Stimulated activated CD8-positive, alpha-beta memory T cell treated with anti-CD3 and anti-CD28 coated beads, Interleukin-15, amount 100 ng/mL, for 48 hours (primary cell): ENCODE data around the gene MAPK13.
"Not testable (repeated sequence)": the region's sequence is repeated elsewhere in the genome, so short reads cannot be mapped to it uniquely, and the experiment has no call there.

Experiments used
- DNase-seq, 2 donors: peaks; one replicate each; pipeline ENCODE4 v3.0.0-alpha.2; 2020; ENCODE audit warnings: low read depth in 2 of 2

MAPK13 gene

DNA sequence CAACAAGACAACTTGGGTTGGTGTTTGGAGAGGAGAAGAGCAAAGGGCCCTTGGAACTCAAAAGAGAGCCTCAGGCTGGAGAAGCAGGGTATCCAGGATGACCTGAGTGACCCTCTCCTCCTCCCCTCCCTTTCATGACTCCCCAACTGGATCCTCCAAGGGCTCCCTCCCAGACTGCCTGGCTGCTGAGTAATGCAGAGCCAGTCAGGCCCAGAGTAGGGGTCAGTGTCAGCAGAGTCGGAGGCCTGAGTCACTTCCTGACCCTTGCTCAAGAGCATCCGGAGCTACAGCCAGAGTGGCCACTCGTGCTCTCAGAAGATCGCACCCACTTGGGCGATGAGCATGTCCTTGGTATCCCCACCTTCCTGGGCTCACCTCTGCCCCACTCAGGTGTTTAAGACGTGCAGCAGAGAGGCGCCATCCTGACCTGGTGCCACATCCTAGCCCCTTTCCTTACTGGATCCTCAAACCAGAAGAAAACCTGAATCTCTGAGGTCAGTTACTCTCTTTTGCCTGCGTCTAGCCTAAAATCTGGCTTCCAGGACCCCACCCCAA is 2.8 kb upstream of the MAPK13 start:
- no peak for DNase-seq

DNA sequence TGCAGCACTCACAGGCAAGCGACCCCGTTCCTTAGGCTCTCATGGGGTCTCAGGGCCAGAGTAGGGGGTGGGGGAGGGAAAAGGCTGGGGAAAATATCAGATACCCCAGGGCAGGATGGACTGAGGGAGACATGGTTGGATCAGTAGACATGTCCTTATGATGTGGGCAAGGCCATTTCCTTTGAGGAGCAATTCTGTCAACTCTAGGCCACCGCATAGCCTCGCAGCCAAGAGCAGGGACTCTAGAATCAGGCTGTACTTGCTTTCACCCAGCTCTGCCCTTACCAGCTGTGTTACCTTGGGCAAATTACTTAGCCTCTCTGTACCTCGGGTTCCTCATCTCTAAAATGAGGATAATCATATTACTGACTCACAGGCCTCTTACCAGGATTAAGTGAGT is 2.2 kb upstream of the MAPK13 start:
- DNase-seq, result no peak

DNA sequence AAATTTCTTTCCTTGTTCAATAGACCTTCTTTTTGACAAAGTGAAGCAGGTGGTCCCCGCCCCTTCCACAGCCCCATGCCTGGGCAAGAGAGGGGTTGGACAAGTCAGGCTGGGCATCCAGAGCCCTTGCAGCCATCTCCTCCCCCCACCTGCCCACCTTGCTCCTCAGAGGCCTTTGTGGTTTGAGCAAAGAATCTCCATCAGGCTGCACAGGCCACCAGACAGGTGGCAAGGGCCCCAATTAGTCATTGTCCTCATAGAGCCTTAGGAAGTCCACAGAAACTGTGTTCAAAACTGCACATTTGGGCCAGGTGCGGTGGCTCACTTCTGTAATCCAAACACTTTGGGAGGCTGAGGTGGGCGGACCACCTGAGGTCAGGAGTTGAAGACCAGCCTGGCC is 1.5 kb upstream of the MAPK13 start:
- no peak for DNase-seq

DNA sequence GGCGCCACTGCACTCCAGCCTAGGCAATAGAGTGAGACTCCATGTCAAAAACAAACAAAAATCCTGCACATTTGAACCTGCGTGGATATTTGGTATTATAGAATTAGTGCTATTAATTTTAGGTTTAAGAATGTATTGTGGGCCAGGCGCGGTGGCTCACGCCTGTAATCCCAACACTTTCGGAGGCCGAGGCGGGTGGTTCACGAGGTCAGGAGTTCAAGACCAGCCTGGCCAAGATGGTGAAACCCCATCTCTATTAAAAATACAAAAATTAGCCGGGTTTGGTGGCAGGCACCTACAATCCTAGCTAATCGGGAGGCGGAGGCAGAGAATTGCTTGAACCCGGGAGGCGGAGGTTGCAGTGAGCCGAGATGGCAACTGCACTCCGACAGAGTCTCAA is 979 bp upstream of the MAPK13 start:
- DNase-seq, result not testable (repeated sequence)

DNA sequence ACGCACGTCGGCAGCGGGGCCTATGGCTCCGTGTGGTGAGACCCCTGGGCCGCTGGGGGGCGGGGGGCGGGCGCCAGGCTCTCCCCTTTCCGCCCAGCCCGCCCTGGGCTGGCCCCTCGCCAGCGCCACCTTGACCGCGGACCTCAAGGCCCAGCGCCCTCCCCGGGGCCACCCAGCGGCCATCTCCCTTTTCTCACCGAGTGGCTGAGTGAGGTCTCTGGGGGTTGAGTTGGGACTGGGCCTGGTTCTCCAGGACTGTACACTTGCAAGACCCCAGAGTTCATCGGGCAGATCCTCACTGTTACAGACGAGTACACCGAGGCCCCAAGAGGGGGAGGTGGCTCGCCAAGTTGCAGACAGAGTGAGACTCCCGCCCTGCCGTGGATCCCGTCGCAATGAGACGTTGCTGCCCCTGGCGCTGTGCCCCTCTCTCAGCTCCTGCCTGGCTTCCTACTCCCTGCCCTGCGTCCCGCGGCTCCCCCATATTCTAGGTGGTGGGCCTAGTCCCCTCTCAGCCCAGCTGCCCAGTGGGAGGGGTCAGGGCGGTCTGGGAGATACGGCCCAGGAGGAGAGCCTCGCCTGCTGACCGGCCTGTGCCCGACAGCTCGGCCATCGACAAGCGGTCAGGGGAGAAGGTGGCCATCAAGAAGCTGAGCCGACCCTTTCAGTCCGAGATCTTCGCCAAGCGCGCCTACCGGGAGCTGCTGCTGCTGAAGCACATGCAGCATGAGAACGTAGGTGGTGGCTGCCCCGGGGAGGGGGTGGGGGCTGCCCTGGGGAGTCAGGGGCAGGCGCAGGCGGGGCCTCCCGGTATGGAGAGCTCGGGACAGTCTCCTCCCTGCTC is 576 bp downstream of the MAPK13 start:
- peak; percentile 52 to 58 for DNase-seq

DNA sequence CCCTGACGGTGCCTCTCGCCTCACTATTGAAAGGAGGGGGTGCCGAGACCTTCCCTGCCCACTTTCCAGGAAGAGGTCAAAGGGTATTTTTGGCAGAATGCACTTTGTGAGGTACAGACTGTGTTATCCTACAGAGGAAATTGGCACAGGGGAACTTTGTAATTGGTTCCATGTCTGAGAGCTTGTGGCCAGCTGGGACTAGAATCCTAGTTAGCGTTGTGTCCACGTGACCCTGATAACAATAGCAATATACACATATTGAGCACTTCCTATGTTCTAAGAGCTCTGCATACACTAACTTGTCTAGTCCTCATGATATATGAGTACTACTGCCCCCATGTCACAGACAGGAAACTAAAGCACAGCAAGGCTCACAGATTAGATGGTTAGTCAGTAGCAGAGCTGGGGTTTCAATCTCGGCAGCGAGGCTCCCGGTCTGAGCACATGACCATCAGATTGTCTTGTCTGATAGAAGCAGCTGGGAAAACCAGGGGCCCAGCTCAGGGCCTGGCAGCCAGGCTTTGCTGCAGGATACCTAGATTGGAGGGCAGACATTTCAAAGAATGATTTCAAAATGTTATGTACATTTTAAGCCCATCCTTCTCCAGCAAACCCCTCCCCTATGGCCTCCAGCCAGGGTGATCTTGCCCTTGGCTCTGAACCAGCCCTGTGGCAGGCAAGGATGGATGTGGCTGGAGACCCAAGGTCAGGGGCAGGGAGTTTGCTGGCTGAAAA is 1.4 kb downstream of the MAPK13 start:
- peak; percentile 46 to 49 for DNase-seq

DNA sequence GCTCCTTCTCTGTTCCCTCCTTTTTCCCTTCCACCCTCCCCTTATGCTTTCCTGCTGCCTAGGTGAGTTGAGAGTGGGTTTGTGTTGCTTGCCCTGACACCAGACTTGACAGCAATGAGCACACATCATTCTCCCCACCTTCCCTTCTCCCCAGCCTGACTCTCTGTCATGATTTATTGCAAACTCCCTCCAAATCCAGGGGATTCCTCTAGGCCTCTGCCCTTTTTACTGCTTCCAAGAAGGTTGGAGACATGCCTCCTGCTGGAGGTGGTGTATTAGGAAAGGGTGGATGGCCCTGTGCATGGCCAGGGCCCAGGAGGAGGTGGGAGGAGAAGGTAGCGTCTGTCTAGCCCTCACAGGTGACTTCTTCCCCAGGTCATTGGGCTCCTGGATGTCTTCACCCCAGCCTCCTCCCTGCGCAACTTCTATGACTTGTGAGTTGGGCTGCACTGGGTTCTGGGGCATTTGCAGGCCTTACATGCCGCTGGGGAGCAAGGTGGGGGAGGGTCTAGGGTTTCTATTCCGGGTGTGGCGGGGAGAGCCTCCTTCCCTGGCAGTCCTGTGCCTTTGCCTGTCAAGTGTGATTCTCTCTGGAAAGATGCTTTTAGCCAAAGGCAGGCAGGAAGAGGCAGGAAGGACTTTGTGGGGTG is 2.1 kb downstream of the MAPK13 start:
- DNase-seq, result no peak

DNA sequence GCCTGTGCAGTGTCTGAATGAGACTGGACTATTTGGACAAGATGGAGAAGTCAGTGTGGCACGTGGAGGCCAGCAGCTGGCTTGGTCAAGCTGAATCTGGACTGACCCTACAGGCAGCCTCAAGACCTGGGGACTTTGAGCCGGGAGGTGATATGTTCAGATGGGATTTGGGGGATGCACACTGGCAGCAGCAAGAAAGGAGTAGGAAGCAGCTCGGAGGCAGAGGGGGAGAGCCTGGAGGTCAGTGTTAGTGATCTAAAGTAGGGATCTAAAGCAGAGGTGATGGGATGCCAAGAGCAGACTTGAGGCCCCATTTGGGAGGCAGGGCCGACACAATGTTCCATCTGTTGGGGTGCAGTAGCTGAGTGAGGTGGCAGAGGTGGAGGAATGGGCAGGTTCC is 2.8 kb downstream of the MAPK13 start:
- DNase-seq, result no peak

DNA sequence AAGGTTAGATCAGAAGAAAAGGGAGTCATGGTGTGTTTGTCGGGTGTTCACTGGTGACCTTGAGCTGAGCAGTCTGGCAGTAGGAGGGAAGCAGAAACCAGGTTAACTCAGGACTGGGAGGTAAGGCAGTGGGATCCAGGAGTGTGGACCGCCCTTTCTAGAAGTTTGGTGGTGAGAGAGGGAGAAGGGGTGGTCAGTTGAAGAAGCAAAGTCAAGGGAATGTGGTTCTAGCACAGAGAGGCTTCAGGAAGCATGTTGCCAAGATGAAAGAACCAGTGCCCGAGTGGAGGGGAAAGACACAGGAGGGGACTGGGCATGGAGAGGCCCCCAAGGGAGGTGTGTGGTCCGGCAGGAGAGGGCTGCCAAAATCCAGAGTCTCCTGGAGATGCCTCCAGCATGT is 3.6 kb downstream of the MAPK13 start:
- no peak for DNase-seq

DNA sequence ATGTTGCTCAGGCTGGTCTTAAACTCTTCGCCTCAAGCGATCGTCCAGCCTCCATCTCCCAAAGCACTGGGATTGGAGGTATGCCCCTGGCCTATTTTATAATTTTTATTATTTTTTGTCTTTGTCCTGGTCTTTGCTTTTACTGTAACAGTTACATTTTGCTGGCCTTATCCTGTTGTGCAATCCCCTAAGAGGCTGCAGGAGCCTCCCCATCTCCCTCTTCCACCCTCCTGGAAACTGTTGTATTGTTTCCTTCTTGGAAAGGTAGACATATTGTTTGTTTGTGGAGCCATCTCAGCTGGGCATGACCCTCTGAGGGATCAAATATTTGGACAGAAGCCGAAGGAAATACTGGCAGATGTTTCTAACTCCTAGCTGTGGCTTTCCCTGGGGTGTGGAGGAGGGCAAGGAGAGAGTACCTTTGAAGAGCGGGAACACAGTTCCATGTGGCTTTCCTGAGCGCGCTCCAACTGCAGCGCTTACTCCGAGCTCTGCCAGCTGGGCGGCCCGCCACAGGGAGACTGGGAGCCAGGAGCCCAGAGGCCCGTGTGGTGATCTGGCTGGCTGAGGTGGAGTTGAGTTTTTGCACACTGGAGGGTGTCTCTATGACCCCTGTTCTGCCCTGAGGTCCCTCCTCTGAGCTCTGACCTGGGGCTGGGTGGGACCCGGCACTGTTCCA is 4.9 kb downstream of the MAPK13 start:
- DNase-seq, result no peak

DNA sequence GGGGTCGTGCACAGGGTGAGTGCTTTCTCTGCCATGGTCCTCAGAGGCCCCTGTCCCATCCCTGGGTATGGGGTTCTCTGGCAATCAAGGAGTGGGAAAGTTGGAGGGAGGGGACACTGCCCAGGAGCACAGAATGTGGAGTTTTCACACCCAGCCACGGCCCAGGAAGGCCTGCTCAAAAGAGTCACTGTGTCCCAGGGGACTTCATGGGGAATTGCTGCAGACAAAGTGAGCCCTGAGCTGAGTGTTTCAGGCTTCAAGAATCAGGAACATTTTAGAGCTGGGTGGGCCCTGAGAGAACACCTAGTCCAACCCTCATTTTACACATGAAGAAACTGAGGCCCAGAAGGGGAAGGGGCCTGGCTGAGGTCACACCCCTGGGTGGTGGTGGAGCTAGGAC is 5.7 kb downstream of the MAPK13 start:
- no peak for DNase-seq

DNA sequence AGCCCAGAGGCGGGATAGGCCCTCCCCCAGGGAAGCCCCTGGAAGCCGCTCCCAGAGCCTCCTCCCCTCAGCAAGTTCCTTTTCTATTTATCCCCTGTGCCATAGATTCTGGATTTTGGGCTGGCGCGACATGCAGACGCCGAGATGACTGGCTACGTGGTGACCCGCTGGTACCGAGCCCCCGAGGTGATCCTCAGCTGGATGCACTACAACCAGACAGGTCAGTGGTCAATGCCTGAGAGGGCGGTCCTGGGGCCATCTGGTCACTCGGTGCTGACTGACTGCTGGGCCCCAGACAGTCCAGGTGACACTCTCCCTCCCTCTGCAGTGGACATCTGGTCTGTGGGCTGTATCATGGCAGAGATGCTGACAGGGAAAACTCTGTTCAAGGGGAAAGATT is 6.2 kb downstream of the MAPK13 start:
- DNase-seq, result no peak

DNA sequence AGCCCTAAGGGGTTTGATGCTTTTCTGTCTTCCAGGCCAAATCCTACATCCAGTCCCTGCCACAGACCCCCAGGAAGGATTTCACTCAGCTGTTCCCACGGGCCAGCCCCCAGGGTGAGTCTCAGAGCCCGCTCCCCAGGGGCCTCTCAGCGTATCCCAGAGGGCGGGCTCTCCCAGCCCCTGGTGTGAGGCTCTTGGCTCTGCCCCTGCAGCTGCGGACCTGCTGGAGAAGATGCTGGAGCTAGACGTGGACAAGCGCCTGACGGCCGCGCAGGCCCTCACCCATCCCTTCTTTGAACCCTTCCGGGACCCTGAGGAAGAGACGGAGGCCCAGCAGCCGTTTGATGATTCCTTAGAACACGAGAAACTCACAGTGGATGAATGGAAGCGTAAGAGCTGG is 8.4 kb downstream of the MAPK13 start:
- DNase-seq, result no peak

DNA sequence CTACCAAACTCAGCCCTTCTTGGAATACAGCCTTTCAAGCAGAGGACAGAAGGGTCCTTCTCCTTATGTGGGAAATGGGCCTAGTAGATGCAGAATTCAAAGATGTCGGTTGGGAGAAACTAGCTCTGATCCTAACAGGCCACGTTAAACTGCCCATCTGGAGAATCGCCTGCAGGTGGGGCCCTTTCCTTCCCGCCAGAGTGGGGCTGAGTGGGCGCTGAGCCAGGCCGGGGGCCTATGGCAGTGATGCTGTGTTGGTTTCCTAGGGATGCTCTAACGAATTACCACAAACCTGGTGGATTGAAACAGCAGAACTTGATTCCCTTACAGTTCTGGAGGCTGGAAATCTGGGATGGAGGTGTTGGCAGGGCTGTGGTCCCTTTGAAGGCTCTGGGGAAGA is 9.1 kb downstream of the MAPK13 start:
- no peak for DNase-seq

DNA sequence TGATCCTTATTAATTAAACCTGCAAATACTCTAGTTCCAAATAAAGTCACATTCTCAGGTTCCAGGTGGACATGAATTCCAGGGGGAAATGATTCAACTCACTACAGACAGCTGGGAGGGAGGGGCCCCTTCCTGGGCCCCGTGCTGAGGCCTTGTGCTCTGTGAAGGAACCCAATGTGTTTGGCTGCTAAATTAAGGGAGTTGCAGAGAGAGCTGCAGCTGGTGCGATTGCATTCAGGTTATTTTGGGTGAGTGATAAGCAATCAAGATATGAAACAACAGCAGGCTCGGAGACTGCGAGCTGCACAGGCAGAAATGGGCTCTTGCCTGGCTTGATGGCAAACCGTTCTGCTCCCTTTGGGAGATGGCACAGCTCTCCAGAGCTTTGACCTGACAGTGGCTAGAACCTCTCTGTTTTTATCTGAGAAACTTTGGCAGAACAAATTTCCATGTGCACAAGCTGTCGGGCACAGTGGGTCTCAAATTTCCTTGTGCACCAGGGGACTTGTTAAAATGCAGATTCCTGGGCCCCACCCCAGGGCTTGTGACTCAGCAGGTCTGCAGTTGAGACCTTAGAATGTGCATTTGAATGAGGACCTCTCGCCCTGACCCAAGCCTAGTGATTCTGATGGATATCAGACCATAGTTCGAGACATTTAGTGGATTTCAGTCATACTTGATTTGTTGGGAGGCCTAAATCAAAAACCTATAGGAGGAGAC is 9.8 kb downstream of the MAPK13 start:
- DNase-seq, result no peak

DNA sequence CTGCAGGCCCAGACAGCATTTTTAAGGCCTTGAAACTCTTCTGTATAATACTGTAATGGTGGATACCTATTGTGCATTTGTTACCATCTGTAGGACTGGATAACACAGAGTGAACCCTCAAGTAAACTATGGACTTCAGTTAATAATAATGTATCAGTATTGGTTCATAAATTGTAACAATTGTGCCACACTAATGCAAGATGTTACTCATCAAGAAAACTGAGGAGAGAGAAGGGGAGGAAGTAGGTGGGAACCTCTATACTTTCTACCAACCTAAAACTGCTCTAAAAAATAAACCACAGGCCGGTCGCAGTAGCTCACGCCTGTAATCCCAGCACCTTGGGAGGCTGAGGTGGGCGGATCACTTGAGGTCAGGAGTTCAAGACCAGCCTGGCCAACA is 10.8 kb downstream of the MAPK13 start:
- DNase-seq, result no peak

DNA sequence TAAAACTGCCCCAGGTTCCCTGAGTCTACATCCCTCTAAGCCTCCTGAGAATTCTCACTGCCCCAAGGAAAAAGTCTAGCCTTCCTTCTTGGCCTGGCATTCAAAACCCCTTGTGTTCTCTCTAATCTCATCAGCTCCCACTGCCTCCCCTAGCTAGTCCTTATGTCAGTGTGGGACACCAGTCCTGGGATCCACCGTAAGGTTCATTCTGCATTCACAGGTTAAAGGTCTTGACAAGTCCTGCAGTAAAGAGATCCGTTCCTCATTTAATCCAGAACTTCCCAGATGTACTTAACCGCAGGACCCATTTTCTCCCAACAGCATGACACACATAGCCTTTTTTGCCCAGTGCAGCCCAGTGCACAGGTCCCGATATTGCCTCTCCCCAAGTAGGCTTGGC is 11.6 kb downstream of the MAPK13 start:
- no peak for DNase-seq

DNA sequence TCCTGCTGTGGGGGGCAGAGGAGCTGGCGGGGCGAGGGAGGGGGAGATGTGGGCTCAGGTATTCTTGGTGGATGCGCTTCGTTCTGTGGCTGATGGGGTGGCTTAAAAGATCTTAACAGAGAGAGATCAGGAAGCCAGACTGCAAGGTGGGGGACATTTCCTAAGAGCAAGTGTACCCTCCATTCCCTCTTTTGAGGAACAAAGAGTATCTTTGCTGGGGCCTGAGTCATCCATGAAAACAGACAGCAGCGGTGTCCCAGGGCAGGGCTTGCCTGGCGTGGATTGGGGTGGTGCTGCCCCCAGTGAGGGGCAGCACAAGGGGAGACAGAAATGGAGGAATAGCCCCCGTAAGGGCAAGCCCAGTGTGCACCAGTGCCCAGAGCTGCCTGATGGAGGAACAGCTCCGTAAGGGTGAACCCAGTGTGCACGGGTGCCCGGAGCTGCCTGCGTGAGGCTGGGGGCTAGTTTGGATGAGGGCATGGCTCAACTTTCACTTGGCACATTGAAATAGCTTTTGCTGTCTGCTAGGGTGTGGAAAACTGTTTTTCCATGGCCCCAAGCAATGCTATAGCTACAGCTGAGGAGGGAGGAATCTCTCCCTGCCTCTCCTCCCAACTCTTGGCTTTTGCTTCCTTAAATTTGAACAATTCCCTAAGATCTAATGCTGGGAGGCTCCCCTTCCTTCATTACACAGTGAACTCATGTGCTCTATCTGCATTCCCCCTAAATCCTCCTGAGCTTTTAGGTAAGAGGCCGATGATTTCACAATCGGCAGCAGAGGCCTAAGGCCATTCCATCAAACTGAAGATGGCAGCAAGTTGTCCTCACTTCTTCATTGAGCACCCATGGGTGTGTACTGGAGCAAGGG is 12.9 kb downstream of the MAPK13 start:
- no peak for DNase-seq

DNA sequence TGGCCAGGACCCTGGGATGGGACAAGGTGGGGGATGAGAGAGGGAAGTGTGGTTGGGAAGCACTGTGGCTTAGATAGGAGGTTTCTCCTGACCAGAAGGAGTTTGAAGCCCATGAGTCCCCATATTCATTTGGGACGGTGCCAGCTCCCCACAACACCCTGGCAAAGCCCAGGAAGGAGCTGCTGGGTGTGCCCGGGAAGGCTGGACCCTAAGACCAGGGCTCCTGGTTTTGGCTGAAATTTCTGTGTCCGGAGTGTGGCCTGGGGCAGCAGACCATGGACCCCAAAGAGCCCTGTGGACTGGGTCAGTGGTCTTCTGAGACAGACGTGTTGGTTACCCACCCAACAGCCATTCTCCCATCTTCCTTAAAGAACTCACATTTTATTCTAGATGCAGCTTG is 15.2 kb downstream of the MAPK13 start:
- no peak for DNase-seq

DNA sequence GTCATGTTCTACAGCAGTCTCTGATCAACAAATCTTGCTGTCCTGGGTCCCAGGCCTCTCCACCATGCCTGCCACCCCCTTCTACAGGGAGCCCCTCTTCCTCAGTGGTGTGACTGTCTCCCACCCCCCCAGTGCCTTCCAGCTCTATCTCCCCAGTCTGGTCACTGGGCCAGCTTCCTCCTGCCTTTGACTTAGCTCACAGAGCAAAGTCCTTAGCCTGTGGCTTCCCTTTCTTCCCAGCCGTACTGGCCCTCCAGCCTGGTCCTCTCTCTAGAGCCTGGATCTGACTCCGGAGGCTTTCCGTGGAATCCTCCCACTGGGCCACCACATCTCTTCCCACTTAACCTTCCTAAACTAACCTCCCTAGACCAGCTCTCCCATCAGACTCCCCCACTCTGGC is 17.0 kb downstream of the MAPK13 start:
- no peak for DNase-seq
